OCI-LY1 (cell line): ENCODE measurements around the gene PPP2R5C.

ENCODE experiments used
- H2AFZ ChIP-seq: fragments of 200-600 bp; sonication (generic), shearing (Covaris generic); 2 replicates; pipeline ENCODE4 v1.6.0; 2014; ENCODE audit warnings: antibody characterized with exemption, mild to moderate bottlenecking, low read length
- H3F3A ChIP-seq: fragments of 200-600 bp; sonication (generic), shearing (Covaris generic); 2 replicates; pipeline ENCODE4 v1.6.0; 2014; ENCODE audit warnings: mild to moderate bottlenecking, antibody characterized with exemption, low read length, moderate library complexity; ENCODE audit not compliant: insufficient read depth
- H3K27ac ChIP-seq: fragments of 200-600 bp; sonication (generic); 2 replicates; pipeline ENCODE4 v1.5.1; 2014; ENCODE audit warnings: low read length, mixed run types, mild to moderate bottlenecking, low read depth; ENCODE audit not compliant: poor library complexity, severe bottlenecking
- H3K27me3 ChIP-seq: fragments of 200-600 bp; sonication (generic); 2 replicates; pipeline ENCODE4 v1.6.0; 2014; ENCODE audit warnings: antibody characterized with exemption, mild to moderate bottlenecking, low read length, moderate library complexity; ENCODE audit not compliant: insufficient read depth
- H3K36me3 ChIP-seq: fragments of 200-600 bp; sonication (generic); 2 replicates; pipeline ENCODE4 v1.6.1; 2014; ENCODE audit warnings: mild to moderate bottlenecking, antibody characterized with exemption, low read length, moderate library complexity, mixed read lengths; ENCODE audit not compliant: insufficient read depth
- H3K4me1 ChIP-seq: fragments of 200-600 bp; sonication (generic); 2 replicates; pipeline ENCODE4 v1.5.1; 2014; ENCODE audit warnings: mild to moderate bottlenecking, low read length, moderate library complexity; ENCODE audit not compliant: insufficient read depth, severe bottlenecking
- H3K4me2 ChIP-seq: fragments of 200-600 bp; sonication (generic), shearing (Covaris generic); 2 replicates; pipeline ENCODE4 v1.6.1; 2014; ENCODE audit warnings: low read length
- H3K4me3 ChIP-seq: fragments of 200-600 bp; sonication (generic); 2 replicates; pipeline ENCODE4 v1.5.1; 2014; ENCODE audit warnings: low read length, low read depth, mild to moderate bottlenecking, mixed read lengths; ENCODE audit not compliant: poor library complexity, severe bottlenecking
- H3K79me2 ChIP-seq: fragments of 200-600 bp; shearing (Covaris generic); 2 replicates; pipeline ENCODE4 v1.6.1; 2016; ENCODE audit warnings: mixed run types, low read length, mixed read lengths; ENCODE audit not compliant: insufficient read depth
- H3K9ac ChIP-seq: fragments of 200-600 bp; sonication (generic), shearing (Covaris generic); 2 replicates; pipeline ENCODE4 v1.6.1; 2014; ENCODE audit warnings: mild to moderate bottlenecking, low read length, mixed read lengths
- H3K9me2 ChIP-seq: fragments of 200-600 bp; sonication (generic), shearing (Covaris generic); 2 replicates; pipeline ENCODE4 v1.6.1; 2014; ENCODE audit warnings: low read depth, mild to moderate bottlenecking, low read length, mixed read lengths
- H3K9me3 ChIP-seq: fragments of 200-600 bp; shearing (Covaris generic); 2 replicates; pipeline ENCODE4 v1.6.1; 2014; ENCODE audit warnings: low read length, mixed read lengths
- H4K20me1 ChIP-seq: fragments of 200-600 bp; sonication (generic), shearing (Covaris generic); 2 replicates; pipeline ENCODE4 v1.6.0; 2016; ENCODE audit warnings: mild to moderate bottlenecking, low read length; ENCODE audit not compliant: insufficient read depth
- CTCF ChIP-seq: fragments of 200-600 bp; sonication (generic), shearing (Covaris generic); IDR thresholded peaks from 2 replicates; pipeline ENCODE4 v1.5.1; 2017; ENCODE audit warnings: mild to moderate bottlenecking, antibody characterized with exemption, low read length, moderate library complexity, mixed read lengths
- EZH2 ChIP-seq: fragments of 200-600 bp; sonication (generic), shearing (Covaris generic); IDR thresholded peaks from 2 replicates; pipeline ENCODE4 v1.8.0; 2017; ENCODE audit warnings: borderline replicate concordance, mixed run types, mild to moderate bottlenecking, antibody characterized with exemption, low read length, moderate library complexity, mixed read lengths

The PPP2R5C gene

DNA sequence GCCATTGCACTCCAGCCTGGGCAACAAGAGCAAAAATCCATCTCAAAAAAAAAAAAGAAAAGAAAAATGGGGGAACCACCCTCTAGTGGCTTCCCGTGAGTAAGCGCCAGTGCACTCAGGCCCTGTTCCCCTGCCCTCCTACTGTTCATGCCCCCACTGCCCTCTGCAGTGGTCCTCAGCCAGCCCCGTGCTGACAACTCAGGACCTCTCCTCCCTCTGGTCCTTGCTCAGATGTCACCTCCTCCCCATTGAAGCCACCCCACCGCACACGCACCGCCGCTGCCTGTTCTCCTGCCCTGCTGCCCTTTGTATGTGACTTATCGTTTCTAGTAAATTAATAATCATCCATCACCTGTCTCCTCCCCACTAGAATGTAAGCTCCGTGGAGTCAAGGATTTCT, 144.1 kb downstream of the PPP2R5C start:
- no peak overlapping the region for H3K27ac ChIP-seq
- TF ChIP-seq CTCF (no peak), EZH2 (no peak)
- no peaks in the 10 kb centered on the region for H3K9me2 ChIP-seq
- no peak overlapping the region for H3K4me3 ChIP-seq
- peaks cover 62% of the 10 kb centered on the region for H3K36me3 ChIP-seq
- H3K9ac ChIP-seq, result no peak overlapping the region
- H3K4me1 ChIP-seq, result no peaks in the 10 kb centered on the region
- H3K79me2 ChIP-seq, result no peaks in the 10 kb centered on the region
- no peak overlapping the region for H2AFZ ChIP-seq
- no peaks in the 10 kb centered on the region for H3K9me3 ChIP-seq
- no peaks in the 10 kb centered on the region for H3F3A ChIP-seq
- no peak overlapping the region for H3K4me2 ChIP-seq
- no peaks in the 10 kb centered on the region for H4K20me1 ChIP-seq
- no peaks in the 10 kb centered on the region for H3K27me3 ChIP-seq

DNA sequence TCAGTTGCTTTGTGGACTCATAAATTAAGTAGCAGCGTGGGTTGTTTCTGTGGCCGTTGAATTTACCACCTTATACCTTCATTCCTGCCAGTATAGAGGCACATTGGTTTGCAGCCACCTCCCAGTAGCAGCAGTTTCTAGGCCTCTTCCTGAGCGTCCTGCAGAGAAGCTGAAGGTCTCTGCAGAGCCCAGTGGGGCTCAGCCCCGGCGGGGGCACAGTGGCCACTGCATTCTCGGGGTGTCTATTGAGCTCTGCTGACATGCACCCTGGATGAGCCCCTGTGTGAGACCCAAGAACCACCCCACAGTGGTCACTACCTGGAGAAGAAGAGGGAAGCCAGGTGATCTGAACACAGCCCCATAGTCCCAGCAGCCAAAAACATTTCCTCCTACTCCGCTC, 145.1 kb downstream of the PPP2R5C start:
- no peaks in the 10 kb centered on the region for H4K20me1 ChIP-seq
- no peak overlapping the region for H3K27ac ChIP-seq
- no peak for TF ChIP-seq CTCF
- TF ChIP-seq EZH2, result no peak
- H3K4me3 ChIP-seq, result no peak overlapping the region
- H3K9me3 ChIP-seq, result no peaks in the 10 kb centered on the region
- no peaks in the 10 kb centered on the region for H3K79me2 ChIP-seq
- no peaks in the 10 kb centered on the region for H3K4me1 ChIP-seq
- H3F3A ChIP-seq, result no peaks in the 10 kb centered on the region
- no peaks in the 10 kb centered on the region for H3K9me2 ChIP-seq
- no peak overlapping the region for H3K4me2 ChIP-seq
- H3K36me3 ChIP-seq, result peaks cover 54% of the 10 kb centered on the region
- no peak overlapping the region for H3K9ac ChIP-seq
- H3K27me3 ChIP-seq, result no peaks in the 10 kb centered on the region
- no peak overlapping the region for H2AFZ ChIP-seq

DNA sequence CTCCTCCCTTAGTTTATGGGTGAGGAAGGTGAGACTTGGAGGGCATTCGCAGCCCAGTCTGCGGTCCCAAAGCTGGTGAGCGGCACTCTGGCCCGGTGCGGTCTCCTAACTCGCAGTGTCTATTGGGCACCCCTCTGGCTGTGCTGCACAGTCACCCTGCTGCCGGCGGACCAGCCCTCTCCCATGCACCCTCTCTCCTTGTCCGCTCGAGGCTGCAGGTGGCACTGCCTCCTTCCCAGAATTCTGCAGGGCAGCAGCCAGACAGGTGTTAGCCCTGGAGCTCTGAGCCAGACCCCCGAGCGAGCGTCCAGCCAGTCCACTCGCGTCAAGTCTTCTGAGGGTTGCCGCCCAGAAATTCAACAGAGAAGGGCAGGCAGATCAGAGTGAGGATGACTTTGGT, 146.1 kb downstream of the PPP2R5C start:
- no peaks in the 10 kb centered on the region for H3K9me2 ChIP-seq
- H3K9me3 ChIP-seq, result no peaks in the 10 kb centered on the region
- H3K4me2 ChIP-seq, result no peak overlapping the region
- H3K27me3 ChIP-seq, result no peaks in the 10 kb centered on the region
- H3F3A ChIP-seq, result no peaks in the 10 kb centered on the region
- peaks cover 48% of the 10 kb centered on the region for H3K36me3 ChIP-seq
- no peaks in the 10 kb centered on the region for H3K79me2 ChIP-seq
- no peak overlapping the region for H3K4me3 ChIP-seq
- no peak overlapping the region for H3K27ac ChIP-seq
- TF ChIP-seq EZH2 (no peak), CTCF (no peak)
- H2AFZ ChIP-seq, result no peak overlapping the region
- no peaks in the 10 kb centered on the region for H4K20me1 ChIP-seq
- H3K9ac ChIP-seq, result no peak overlapping the region
- H3K4me1 ChIP-seq, result no peaks in the 10 kb centered on the region
